ENCODE measurements around the gene STMN3. TPM values are rescaled to one million over a fixed set of nuclear protein-coding genes. Genes with fewer than 3 reads are reported as not detected.

The STMN3 gene
- total and polyA plus RNA-seq, 2 of the 8 experiments (the other 6 are each of a cell fraction or from before 2014, with no cell fraction given) = 51.5 to 63.1 TPM

- FAIRE-seq = no peak
- WGBS, 2 experiments (ENCODE audit: extremely low coverage in 1 of 2, insufficient coverage in 1 of 2, insufficient read length in 1 of 2, insufficient replicate concordance in 2 of 2, low coverage in 1 of 2, low lambda C conversion rate in 2 of 2, missing lambda C conversion rate in 1 of 2) = 88% methylated on average over 6 of the region's 8 CpGs; no CpG with 5 or more reads in 1 of the 2 experiments
- no peaks in the 10 kb centered on the region for H3K27me3 ChIP-seq (replicated peaks in 1 of 4; ENCODE audit: control insufficient read depth in 3 of 4, extremely low read depth in 1 of 4, insufficient read depth in 3 of 4, low read length in 3 of 4)
- H3K56ac ChIP-seq (replicated peaks; ENCODE audit: insufficient read length, low read depth, low read length) = no peak overlapping the region
- no peak for DNase-seq (ENCODE audit: low read depth in 1 of 2, low spot score in 2 of 2)
- H4K91ac ChIP-seq (replicated peaks; ENCODE audit: insufficient read length, low read length) = no peak overlapping the region
- peaks cover 0 to 5% of the 10 kb centered on the region in 2 experiments for H4K20me1 ChIP-seq (replicated peaks in 1 of 2; ENCODE audit: control insufficient read depth in 1 of 2, insufficient read depth in 2 of 2, low read length in 2 of 2)
- H4K8ac ChIP-seq (ENCODE audit: extremely low read depth, insufficient read depth, low read length) = no peak overlapping the region; the same call in 1 of the 2 replicates
- no peaks in the 10 kb centered on the region for H3K36me3 ChIP-seq (ENCODE audit: control insufficient read depth in 2 of 4, insufficient read depth in 4 of 4, low read length in 3 of 4)
- no peak overlapping the region for H3K4me3 ChIP-seq (ENCODE audit: extremely low read depth in 1 of 4, insufficient read depth in 2 of 4, low read depth in 3 of 4, low read length in 4 of 4)
- no peak overlapping the region for H4K5ac ChIP-seq (ENCODE audit: insufficient read length, low read depth, low read length)
- H2AFZ ChIP-seq (ENCODE audit: low read length) = no peak overlapping the region
- H3K79me1 ChIP-seq (ENCODE audit: low read depth, low read length) = no peaks in the 10 kb centered on the region
- no peak overlapping the region for H3K14ac ChIP-seq (ENCODE audit: insufficient read length)
- H3K9me3 ChIP-seq (ENCODE audit: insufficient read depth in 2 of 2, low read depth in 1 of 2, low read length in 1 of 2) = no peaks in the 10 kb centered on the region
- H3K23ac ChIP-seq (ENCODE audit: insufficient read length) = no peak overlapping the region
- POLR2A ChIA-PET (ENCODE audit: partially characterized antibody) = no interaction called here
- H3K4me2 ChIP-seq (ENCODE audit: insufficient read depth in 1 of 2, low read depth in 2 of 2, low read length in 2 of 2) = no peak overlapping the region
- H3K27ac ChIP-seq (ENCODE audit: low read depth, low read length) = no peak overlapping the region
- no peak overlapping the region for H2BK5ac ChIP-seq (ENCODE audit: low read depth, low read length)
- H2BK15ac ChIP-seq (ENCODE audit: low read length) = no peak overlapping the region
- no peak overlapping the region for H3K9ac ChIP-seq (replicated peaks in 1 of 4; ENCODE audit: extremely low read depth in 1 of 4, low read depth in 3 of 4, low read length in 3 of 4)
- no peak for TF ChIP-seq JUND (IDR thresholded peaks at IDR 0.05; ENCODE audit: low read length)
- no peak for TF ChIP-seq SP1 (IDR thresholded peaks at IDR 0.05; ENCODE audit: low read depth, low read length)
- TF ChIP-seq SRF (IDR thresholded peaks at IDR 0.05; ENCODE audit: low read depth, low read length) = no peak
- no peak for TF ChIP-seq SP2 (IDR thresholded peaks at IDR 0.05; ENCODE audit: low read length)
- TF ChIP-seq RXRA (IDR thresholded peaks at IDR 0.05; ENCODE audit: insufficient read depth, low read depth, low read length) = no peak
- no peak for TF ChIP-seq MAX (IDR thresholded peaks at IDR 0.05)
- TF ChIP-seq PHF8 (conservative IDR thresholded peaks at IDR 0.05; ENCODE audit: low read depth, low read length) = no peak
- TF ChIP-seq BACH1 (IDR thresholded peaks at IDR 0.05; ENCODE audit: low read length) = no peak
- TF ChIP-seq FOSL1 (IDR thresholded peaks at IDR 0.05; ENCODE audit: insufficient read depth, low read depth, low read length) = no peak
- no peak for TF ChIP-seq CHD2 (IDR thresholded peaks at IDR 0.05; ENCODE audit: low read length)
- TF ChIP-seq CHD1 (IDR thresholded peaks at IDR 0.05; ENCODE audit: low read depth, low read length) = no peak
- no peak for TF ChIP-seq TCF12 (IDR thresholded peaks at IDR 0.05; ENCODE audit: low read depth, low read length)
- no peak for TF ChIP-seq ZNF274 (IDR thresholded peaks at IDR 0.05; ENCODE audit: borderline replicate concordance, extremely low read depth, low read length)
- no peak for TF ChIP-seq SAP30 (IDR thresholded peaks at IDR 0.05; ENCODE audit: insufficient read depth, insufficient replicate concordance, low read length)
- TF ChIP-seq RBBP5 (IDR thresholded peaks at IDR 0.05; ENCODE audit: borderline replicate concordance, low read depth, low read length) = no peak
- no peak for TF ChIP-seq HDAC6 (IDR thresholded peaks at IDR 0.05; ENCODE audit: low read depth, low read length)
- H3K23me2 ChIP-seq (ENCODE audit: low read depth, low read length) = peaks cover 7% of the 10 kb centered on the region; the same call in 1 of the 2 replicates
- H3K79me2 ChIP-seq (ENCODE audit: control insufficient read depth in 1 of 2, insufficient read depth in 2 of 2, low read length in 2 of 2) = no peaks in the 10 kb centered on the region
- no peak overlapping the region for H2BK12ac ChIP-seq (ENCODE audit: low read depth, low read length)
- H2BK120ac ChIP-seq (replicated peaks; ENCODE audit: low read depth, low read length) = no peak overlapping the region
- peaks cover 0 to 16% (median 1%) of the 10 kb centered on the region in 4 experiments; a peak in 3 of 7 replicates for H3K4me1 ChIP-seq (replicated peaks in 1 of 4; ENCODE audit: control insufficient read depth in 3 of 4, insufficient read depth in 4 of 4, low read length in 3 of 4)
- no peak overlapping the region for H3K4ac ChIP-seq (replicated peaks; ENCODE audit: insufficient read length, low read depth, low read length)
- no peak overlapping the region for H2AK5ac ChIP-seq (ENCODE audit: low read depth, low read length)
- no peak overlapping the region for H3K18ac ChIP-seq (ENCODE audit: extremely low read depth, low read length)
- no peak overlapping the region for H2BK20ac ChIP-seq (ENCODE audit: low read length)
- CTCF ChIA-PET (ENCODE audit: partially characterized antibody) = interaction anchor here (0.5 kb wide), 1 partner anchor 346 kb away, joined by 3 read pairs; no protein-coding TSS in a partner anchor
Observed at GRCh38 chr20:63640086-63640485, 13.1 kb downstream of the STMN3 start.

Data from H1 (cell line).